SK-N-SH (cell line): Measurements from ENCODE around the gene SP6. TPM values are rescaled to one million over a fixed set of nuclear protein-coding genes. Genes with fewer than 3 reads are reported as not detected.

Experiments used
- CTCF ChIA-PET: fragments of 300-600, 350-600 bp; formaldehyde crosslinking; extraction: SDS; loops from one replicate; lab custom pipeline; 2021; lab: Yijun Ruan, JAX
- POLR2A ChIA-PET: fragments of 350-600 bp; sonication (Branson Sonifier 250); formaldehyde crosslinking; extraction: SDS; loops from one replicate; lab custom pipeline; 2020; ENCODE audit warnings: antibody characterized with exemption, inconsistent platforms; lab: Yijun Ruan, JAX
- DNase-seq: peaks from one replicate; pipeline ENCODE4 v3.0.0; 2012
- H2AFZ ChIP-seq: fragments of 200-600 bp; sonication (generic); 2 replicates; pipeline ENCODE4 v1.8.1; 2016; ENCODE audit warnings: antibody characterized with exemption, mild to moderate bottlenecking, low read depth
- H3F3A ChIP-seq: fragments of 200-600 bp; sonication (generic); replicated peaks from 2 replicates; pipeline ENCODE3; 2016; ENCODE audit warnings: antibody characterized with exemption, mild to moderate bottlenecking; ENCODE audit not compliant: insufficient read depth
- H3K27ac ChIP-seq, 2 experiments: fragments of 200-500 bp in 1 of 2; fragments of 200-600 bp in 1 of 2; sonication (Bioruptor generic) in 1 of 2; sonication (generic), shearing (Covaris generic) in 1 of 2; 2 replicates each; pipeline versions ENCODE4 v1.5.1 to v1.6.1; 2014 to 2016; ENCODE audit warnings: low read depth in 2 of 2, inconsistent platforms in 1 of 2, low read length in 1 of 2, mild to moderate bottlenecking in 1 of 2, mixed read lengths in 1 of 2
- H3K27me3 ChIP-seq: fragments of 200-600 bp; sonication (generic), shearing (Covaris generic); 2 replicates; pipeline ENCODE4 v1.6.1; 2016; ENCODE audit warnings: mixed run types; ENCODE audit not compliant: insufficient read depth
- H3K36me3 ChIP-seq, 2 experiments: fragments of 200-500 bp in 1 of 2; fragments of 200-600 bp in 1 of 2; sonication (Bioruptor generic) in 1 of 2; sonication (generic) in 1 of 2; replicated peaks in 1 of 2; 2 replicates each; pipeline versions ENCODE3 to v1.5.1; 2014 to 2016; ENCODE audit warnings: low read length in 1 of 2, mild to moderate bottlenecking in 1 of 2; ENCODE audit not compliant: insufficient read depth in 2 of 2, control insufficient read depth in 1 of 2
- H3K4me1 ChIP-seq, 2 experiments: fragments of 200-500 bp in 1 of 2; fragments of 200-600 bp in 1 of 2; sonication (Bioruptor generic) in 1 of 2; sonication (generic), shearing (Covaris generic) in 1 of 2; 2 replicates each; pipeline versions ENCODE4 v1.5.1 to v1.6.1; 2014 to 2016; ENCODE audit warnings: low read depth in 1 of 2, low read length in 1 of 2, mixed run types in 1 of 2; ENCODE audit not compliant: insufficient read depth in 2 of 2, control insufficient read depth in 1 of 2
- H3K4me2 ChIP-seq: fragments of 200-600 bp; sonication (generic), shearing (Covaris generic); 2 replicates; pipeline ENCODE4 v1.6.1; 2017; ENCODE audit warnings: mixed run types
- H3K4me3 ChIP-seq, 2 experiments: fragments of 200-500 bp in 1 of 2; fragments of 200-600 bp in 1 of 2; sonication (Bioruptor generic) in 1 of 2; sonication (generic), shearing (Covaris generic) in 1 of 2; 2 replicates each; pipeline versions ENCODE4 v1.5.1 to v1.8.1; 2014 to 2016; ENCODE audit warnings: low read depth in 2 of 2, inconsistent platforms in 1 of 2, low read length in 1 of 2, mild to moderate bottlenecking in 1 of 2, mixed read lengths in 1 of 2, moderate library complexity in 1 of 2
- H3K79me2 ChIP-seq: fragments of 200-600 bp; sonication (generic); 2 replicates; pipeline ENCODE4 v1.8.1; 2017; ENCODE audit warnings: mild to moderate bottlenecking; ENCODE audit not compliant: insufficient read depth
- H3K9ac ChIP-seq: fragments of 200-600 bp; sonication (generic); 2 replicates; pipeline ENCODE4 v1.6.1; 2017; ENCODE audit warnings: mixed run types
- H3K9me2 ChIP-seq: fragments of 200-600 bp; sonication (generic); 2 replicates; pipeline ENCODE4 v1.6.1; 2017; ENCODE audit warnings: mixed run types
- H3K9me3 ChIP-seq: fragments of 200-600 bp; sonication (generic); 2 replicates; pipeline ENCODE4 v1.6.1; 2017; ENCODE audit warnings: mixed run types, mild to moderate bottlenecking, moderate library complexity
- H4K20me1 ChIP-seq: fragments of 200-600 bp; sonication (generic); 2 replicates; pipeline ENCODE4 v1.6.1; 2017; ENCODE audit warnings: mild to moderate bottlenecking, mixed run types; ENCODE audit not compliant: insufficient read depth
- CHD2 ChIP-seq: fragments of 150-350 bp; IDR thresholded peaks from 2 replicates; pipeline ENCODE4 v1.6.1; 2018; ENCODE audit warnings: low read length; ENCODE audit not compliant: partially characterized antibody
- CTCF ChIP-seq: fragments of 200-600 bp; sonication (generic); IDR thresholded peaks from 2 replicates; pipeline ENCODE4 v1.6.1; 2017; ENCODE audit warnings: antibody characterized with exemption, mild to moderate bottlenecking, moderate library complexity
- EZH2phosphoT487 ChIP-seq: fragments of 200-600 bp; sonication (generic); IDR thresholded peaks from 2 replicates; pipeline ENCODE4 v1.6.1; 2017; ENCODE audit warnings: low read depth, mixed run types, mild to moderate bottlenecking, antibody characterized with exemption, moderate library complexity, borderline replicate concordance
- FOSL2 ChIP-seq: IDR thresholded peaks from 2 replicates; pipeline ENCODE4 v1.4.0; 2012; ENCODE audit warnings: low read depth, mild to moderate bottlenecking, moderate library complexity, borderline replicate concordance
- FOXJ3 ChIP-seq: sonication (generic); formaldehyde crosslinking; IDR thresholded peaks from 2 replicates; pipeline ENCODE4 v1.5.1; 2020; ENCODE audit warnings: mild to moderate bottlenecking, missing genetic modification reagents
- FOXM1 ChIP-seq: IDR thresholded peaks from 2 replicates; pipeline ENCODE4 v1.4.0; 2012; ENCODE audit warnings: low read depth, mild to moderate bottlenecking
- GABPA ChIP-seq: IDR thresholded peaks from 2 replicates; pipeline ENCODE4 v1.4.0; 2012; ENCODE audit warnings: low read depth, mild to moderate bottlenecking
- GATA2 ChIP-seq: sonication (generic); formaldehyde crosslinking; IDR thresholded peaks from 2 replicates; pipeline ENCODE4 v1.5.0; 2020; ENCODE audit warnings: mild to moderate bottlenecking, missing genetic modification reagents
- IRF3 ChIP-seq: fragments of 150-350 bp; IDR thresholded peaks from 2 replicates; pipeline ENCODE4 v1.6.1; 2016; ENCODE audit warnings: mild to moderate bottlenecking, low read depth, low read length
- JUND ChIP-seq: IDR thresholded peaks from 2 replicates; pipeline ENCODE4 v1.4.0; 2012
- MAX ChIP-seq: IDR thresholded peaks from 2 replicates; pipeline ENCODE4 v1.4.0; 2012; ENCODE audit warnings: low read depth
- MEF2A ChIP-seq: IDR thresholded peaks from 2 replicates; pipeline ENCODE4 v1.4.0; 2012; ENCODE audit warnings: low read depth, borderline replicate concordance
- MXI1 ChIP-seq: IDR thresholded peaks from 2 replicates; pipeline ENCODE4 v1.6.1; 2012; ENCODE audit warnings: mild to moderate bottlenecking, low read depth, low read length, improper control_type of control experiment
- NFIC ChIP-seq: IDR thresholded peaks from 2 replicates; pipeline ENCODE4 v1.4.0; 2012; ENCODE audit warnings: borderline replicate concordance
- NRF1 ChIP-seq: IDR thresholded peaks from 2 replicates; pipeline ENCODE4 v1.6.1; 2012; ENCODE audit warnings: low read depth, mild to moderate bottlenecking, low read length
- RAD21 ChIP-seq: IDR thresholded peaks from 2 replicates; pipeline ENCODE4 v1.6.1; 2012; ENCODE audit warnings: mild to moderate bottlenecking, low read length
- RFX5 ChIP-seq: IDR thresholded peaks from 2 replicates; pipeline ENCODE4 v1.6.1; 2012; ENCODE audit warnings: mild to moderate bottlenecking, improper control_type of control experiment, low read length
- RXRA ChIP-seq: IDR thresholded peaks from 2 replicates; pipeline ENCODE4 v1.4.0; 2012; ENCODE audit warnings: low read depth, mild to moderate bottlenecking, borderline replicate concordance
- SIN3A ChIP-seq: IDR thresholded peaks from 2 replicates; pipeline ENCODE4 v1.6.1; 2012; ENCODE audit warnings: low read depth, mild to moderate bottlenecking, low read length, moderate library complexity, borderline replicate concordance
- SMC3 ChIP-seq: IDR thresholded peaks from 2 replicates; pipeline ENCODE4 v1.6.1; 2012; ENCODE audit warnings: low read depth, low read length, improper control_type of control experiment
- TCF12 ChIP-seq: IDR thresholded peaks from 2 replicates; pipeline ENCODE4 v1.4.0; 2012
- TEAD4 ChIP-seq: IDR thresholded peaks from 2 replicates; pipeline ENCODE4 v1.4.0; 2012; ENCODE audit warnings: mild to moderate bottlenecking, borderline replicate concordance; ENCODE audit not compliant: insufficient read depth
- USF1 ChIP-seq: IDR thresholded peaks from 2 replicates; pipeline ENCODE4 v1.4.0; 2012; ENCODE audit warnings: low read depth, borderline replicate concordance
- USF2 ChIP-seq: fragments of 150-350 bp; IDR thresholded peaks from 2 replicates; pipeline ENCODE4 v1.6.1; 2017; ENCODE audit warnings: antibody characterized with exemption, low read length, low read depth, borderline replicate concordance
- YY1 ChIP-seq: IDR thresholded peaks from 2 replicates; pipeline ENCODE4 v1.4.0; 2012; ENCODE audit warnings: low read depth, mild to moderate bottlenecking
- WGBS: methylation state at CpG from one replicate; pipeline ENCODE4 v1.1.6; 2017; ENCODE audit warnings: low lambda C conversion rate; 5-methylcytosine and 5-hydroxymethylcytosine counted together
- polyA plus RNA-seq, 3 experiments: library from polyadenylated mRNA; depleted of rRNA; stranded (reverse); fragments of >200 nt; gene quantifications; 2 replicates each; pipeline ENCODE4 v1.2.3, GENCODE V29; 2012
- TF ChIP-seq, protein P1 (sequence below): IDR thresholded peaks from 2 replicates; pipeline ENCODE4; 2012

Gene SP6
- polyA plus RNA-seq, 1 of the 3 experiments (the other 2 are of a cell fraction) = 0.03 TPM

DNA sequence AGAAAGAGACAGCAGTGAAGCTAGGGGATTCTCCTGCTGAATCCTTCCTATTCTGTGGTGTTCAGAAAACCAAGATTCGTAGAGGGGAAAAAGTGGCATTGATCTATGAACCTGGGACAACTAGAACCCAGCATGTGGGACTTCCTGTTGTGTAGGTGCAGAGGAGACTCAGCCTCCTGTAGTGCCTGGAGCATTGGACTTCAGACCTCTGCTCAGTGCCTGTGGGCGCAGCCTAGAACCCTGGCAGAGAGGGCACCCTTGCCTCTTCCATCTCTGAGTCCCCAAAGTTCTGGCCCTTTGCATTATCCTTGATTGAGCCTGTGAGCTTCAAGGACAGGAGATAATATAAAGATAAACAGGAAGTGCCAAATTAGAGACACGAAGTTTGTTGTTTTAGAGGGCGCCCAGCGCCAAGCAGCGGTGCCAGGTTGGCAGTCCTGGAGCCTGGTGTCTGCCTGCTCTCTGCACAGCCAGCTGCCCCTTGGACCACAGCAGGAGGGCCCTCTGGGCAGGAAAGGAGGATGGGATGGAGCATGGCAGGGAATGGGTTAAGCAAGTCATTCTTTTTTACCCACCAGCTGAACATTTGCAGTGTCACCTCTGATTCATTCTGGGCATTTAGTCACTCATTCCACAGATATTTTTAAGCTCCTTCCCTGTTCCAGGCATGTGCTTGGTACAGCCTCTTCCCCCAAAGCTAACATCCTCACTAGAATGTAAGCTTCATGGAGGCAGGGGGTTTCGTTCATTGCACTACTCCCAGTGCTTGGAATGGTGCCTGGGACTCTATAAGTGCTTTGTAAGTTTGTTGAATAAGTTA lies 11.9 kb upstream of the SP6 start:
- WGBS = 61% methylated on average over 7 of the region's 7 CpGs
- DNase-seq = no peak
- H3K4me1 ChIP-seq = peaks cover 0 to 5% of the 10 kb centered on the region in 2 experiments; a peak in 1 of 4 replicates
- H3K9ac ChIP-seq = peak overlapping the region; percentile 15; the same call in 1 of the 2 replicates
- H3K4me2 ChIP-seq = peak overlapping the region; percentile 7; the same call in 1 of the 2 replicates
- H3K27me3 ChIP-seq = 0 out of 2 replicates have a peak, but pooled peaks cover 16% of the 10 kb centered on the region
- H4K20me1 ChIP-seq = no peaks in the 10 kb centered on the region
- peak overlapping the region in 1 of 2 experiments; percentile 10; a peak in 1 of 4 replicates for H3K27ac ChIP-seq
- H2AFZ ChIP-seq = peak overlapping the region; percentile 91; the same call in 1 of the 2 replicates
- H3K36me3 ChIP-seq = no peaks in the 10 kb centered on the region
- ChIA-PET CTCF (interaction anchor here (27.7 to 33.0 kb wide), 2 partner anchors 25 kb away, joined by 573 to 1447 read pairs; partner anchors contain the start of genes LRRC46, MRPL10, SCRN2 and SP2), POLR2A (interaction anchor here (1.3 kb wide), 1 partner anchor 10 kb away, joined by 3 read pairs; no protein-coding TSS in a partner anchor)
- H3K9me3 ChIP-seq = no peaks in the 10 kb centered on the region
- H3K4me3 ChIP-seq = no peak overlapping the region
- no peaks in the 10 kb centered on the region for H3K79me2 ChIP-seq
- no peaks in the 10 kb centered on the region for H3F3A ChIP-seq
- H3K9me2 ChIP-seq = no peaks in the 10 kb centered on the region
- TF ChIP-seq FOXJ3 (no peak), IRF3 (no peak), SIN3A (peak; percentile 39; the same call in 1 of the 2 replicates), USF1 (peak; percentile 26), FOXM1 (no peak), EZH2phosphoT487 (no peak), MXI1 (no peak), GATA2 (CRISPR knock-in tag) (no peak), MEF2A (no peak; the same call in 1 of the 2 replicates), NFIC (no peak), USF2 (no peak), CHD2 (no peak), JUND (peak; percentile 71), RFX5 (no peak), RXRA (no peak), SMC3 (no peak), NRF1 (no peak), FOSL2 (peak; percentile 97), CTCF (no peak), TCF12 (peak; percentile 74), GABPA (no peak), TEAD4 (0 out of 2 replicates have a peak, but pooled peaks have one; percentile 44), RAD21 (no peak), YY1 (no peak), MAX (peak; percentile 58; the same call in 1 of the 2 replicates)
- TF ChIP-seq, protein P1, sequence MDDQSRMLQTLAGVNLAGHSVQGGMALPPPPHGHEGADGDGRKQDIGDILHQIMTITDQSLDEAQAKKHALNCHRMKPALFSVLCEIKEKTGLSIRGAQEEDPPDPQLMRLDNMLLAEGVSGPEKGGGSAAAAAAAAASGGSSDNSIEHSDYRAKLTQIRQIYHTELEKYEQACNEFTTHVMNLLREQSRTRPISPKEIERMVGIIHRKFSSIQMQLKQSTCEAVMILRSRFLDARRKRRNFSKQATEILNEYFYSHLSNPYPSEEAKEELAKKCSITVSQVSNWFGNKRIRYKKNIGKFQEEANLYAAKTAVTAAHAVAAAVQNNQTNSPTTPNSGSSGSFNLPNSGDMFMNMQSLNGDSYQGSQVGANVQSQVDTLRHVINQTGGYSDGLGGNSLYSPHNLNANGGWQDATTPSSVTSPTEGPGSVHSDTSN = peak; percentile 58
